Choroid plexus epithelial cell (primary cell): Measurements from ENCODE around the gene CDK6.

Experiments used
- DNase-seq: peaks from one replicate; pipeline ENCODE4 v3.0.0-alpha.2; 2010; ENCODE audit warnings: low read depth
- H3K4me3 ChIP-seq: 2 replicates; pipeline ENCODE4 v1.5.1; 2011; ENCODE audit warnings: low read depth, mild to moderate bottlenecking, control low read depth, low read length, moderate library complexity
- CTCF ChIP-seq: conservative IDR thresholded peaks from 2 replicates; pipeline ENCODE4 v1.5.1; 2011; ENCODE audit warnings: low read depth, mild to moderate bottlenecking, control low read depth, inconsistent platforms, low read length, moderate library complexity

The CDK6 gene

GRCh38 chr7:92567460-92567859 lies 268.9 kb downstream of the CDK6 start:
- TF ChIP-seq CTCF: no peak
- DNase-seq: peak; percentile 12
- H3K4me3 ChIP-seq: no peak overlapping the region

- no peak for TF ChIP-seq CTCF
- peak; percentile 11 for DNase-seq
- no peak overlapping the region for H3K4me3 ChIP-seq
Measured at GRCh38 chr7:92563345-92563744, 273.0 kb downstream of the CDK6 start.

- TF ChIP-seq CTCF: no peak
- peak; percentile 10 for DNase-seq
- H3K4me3 ChIP-seq: no peak overlapping the region
Measured at GRCh38 chr7:92560602-92561001, 275.8 kb downstream of the CDK6 start.

- H3K4me3 ChIP-seq: no peak overlapping the region
- no peak for TF ChIP-seq CTCF
- no peak for DNase-seq
Measured at GRCh38 chr7:92557808-92558362, 278.5 kb downstream of the CDK6 start.

GRCh38 chr7:92557249-92557648 lies 279.1 kb downstream of the CDK6 start:
- no peak overlapping the region for H3K4me3 ChIP-seq
- no peak for DNase-seq
- no peak for TF ChIP-seq CTCF
